GM18868 (cell line): ENCODE measurements around the gene RTP5.

ENCODE experiments used
- ATAC-seq: cut with Tn5 transposase; IDR thresholded peaks from one replicate; pipeline ENCODE4 v1.9.1; 2021; ENCODE audit warnings: mild to moderate bottlenecking, moderate library complexity; ENCODE audit not compliant: unreplicated experiment

The RTP5 gene

GRCh38 chr2:241843321-241844065 is 26.0 kb upstream of the RTP5 start:
- no peak for ATAC-seq

DNA sequence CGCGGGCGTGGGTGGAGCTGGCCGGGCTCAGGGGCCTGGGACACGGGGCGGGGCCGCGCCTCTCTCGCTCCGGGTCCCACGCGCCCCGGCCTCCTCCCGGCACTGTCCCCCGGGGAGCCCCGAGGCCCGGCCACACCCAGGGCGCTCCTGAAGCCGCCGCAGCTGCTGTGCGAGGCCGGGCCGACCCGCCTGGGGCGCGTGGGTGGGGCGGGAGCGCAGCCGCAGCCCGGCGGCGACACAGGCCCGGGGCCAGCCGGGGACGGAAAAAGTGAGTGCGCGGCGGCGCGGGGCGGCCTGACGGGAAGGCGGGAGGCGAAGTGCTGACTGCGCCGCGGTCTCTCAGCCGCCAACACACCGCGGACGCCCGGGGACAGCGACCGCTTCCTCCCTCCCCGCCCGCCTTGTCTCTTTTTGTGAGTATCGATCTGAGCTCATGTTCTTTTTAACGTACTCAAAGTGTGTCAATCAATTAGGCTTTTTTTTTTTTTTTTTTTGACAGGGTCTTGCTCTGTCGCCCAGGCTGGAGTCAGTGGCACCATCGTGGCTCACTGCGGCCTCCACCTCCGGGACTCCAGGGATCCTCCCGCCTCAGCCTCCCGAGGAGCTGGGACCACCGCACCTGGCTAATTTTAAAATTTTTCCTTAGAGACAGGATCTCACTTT is 25.3 kb upstream of the RTP5 start:
- ATAC-seq = peak; percentile 71

DNA sequence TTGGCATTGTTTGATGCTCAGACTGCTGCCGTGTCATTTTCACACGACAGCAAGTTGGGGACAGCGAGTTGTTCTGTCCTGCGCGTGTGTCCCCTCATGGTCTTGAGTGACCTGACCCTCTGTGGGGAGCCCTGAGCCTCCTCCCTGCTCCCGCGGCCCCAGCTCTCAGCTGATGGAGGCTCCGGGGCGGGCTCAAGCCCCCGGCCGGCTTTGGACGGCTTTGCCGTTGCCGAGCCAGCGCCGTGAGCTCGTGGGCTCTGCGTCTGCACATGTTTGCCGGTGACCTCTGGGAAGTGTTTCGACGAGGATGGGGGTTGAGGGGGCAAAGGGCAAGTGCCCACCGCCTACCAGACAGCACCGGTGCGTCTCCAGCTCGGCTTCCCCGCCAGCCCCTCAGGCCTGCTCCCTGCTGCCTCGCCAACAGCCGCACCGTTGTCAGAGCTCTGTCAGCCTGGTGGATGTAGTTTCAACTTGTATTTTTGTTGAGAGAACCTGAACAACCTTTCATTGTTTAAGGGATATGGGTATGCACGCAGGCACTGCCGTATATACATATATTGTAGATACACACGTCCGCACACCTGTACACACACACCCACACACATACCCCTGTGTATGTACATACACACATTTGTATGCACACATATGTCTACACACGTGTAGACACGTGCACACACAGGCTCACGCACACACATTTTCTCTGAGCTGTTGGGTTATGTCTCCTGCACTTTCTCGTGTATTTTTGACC is 24.5 kb upstream of the RTP5 start:
- no peak for ATAC-seq

DNA sequence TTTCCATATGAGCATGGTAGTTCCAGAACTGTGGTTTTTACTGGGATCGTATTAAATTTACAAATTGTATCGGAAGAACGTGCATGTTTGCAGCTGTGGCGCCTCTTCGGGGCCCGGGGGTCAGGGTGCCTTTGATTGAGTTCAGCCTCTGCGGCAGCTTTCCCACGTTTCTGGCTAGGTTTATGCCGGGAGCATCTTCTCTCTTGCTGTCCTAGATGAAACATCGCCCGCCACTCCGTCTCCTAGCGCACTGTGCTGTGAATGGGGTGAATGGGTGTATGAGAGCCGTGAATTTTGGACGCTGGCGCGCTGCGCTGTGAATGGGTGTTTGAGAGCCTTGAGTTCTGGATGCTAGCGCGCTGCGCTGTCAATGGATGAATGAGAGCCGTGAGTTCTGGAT is 23.1 kb upstream of the RTP5 start:
- ATAC-seq = no peak

DNA sequence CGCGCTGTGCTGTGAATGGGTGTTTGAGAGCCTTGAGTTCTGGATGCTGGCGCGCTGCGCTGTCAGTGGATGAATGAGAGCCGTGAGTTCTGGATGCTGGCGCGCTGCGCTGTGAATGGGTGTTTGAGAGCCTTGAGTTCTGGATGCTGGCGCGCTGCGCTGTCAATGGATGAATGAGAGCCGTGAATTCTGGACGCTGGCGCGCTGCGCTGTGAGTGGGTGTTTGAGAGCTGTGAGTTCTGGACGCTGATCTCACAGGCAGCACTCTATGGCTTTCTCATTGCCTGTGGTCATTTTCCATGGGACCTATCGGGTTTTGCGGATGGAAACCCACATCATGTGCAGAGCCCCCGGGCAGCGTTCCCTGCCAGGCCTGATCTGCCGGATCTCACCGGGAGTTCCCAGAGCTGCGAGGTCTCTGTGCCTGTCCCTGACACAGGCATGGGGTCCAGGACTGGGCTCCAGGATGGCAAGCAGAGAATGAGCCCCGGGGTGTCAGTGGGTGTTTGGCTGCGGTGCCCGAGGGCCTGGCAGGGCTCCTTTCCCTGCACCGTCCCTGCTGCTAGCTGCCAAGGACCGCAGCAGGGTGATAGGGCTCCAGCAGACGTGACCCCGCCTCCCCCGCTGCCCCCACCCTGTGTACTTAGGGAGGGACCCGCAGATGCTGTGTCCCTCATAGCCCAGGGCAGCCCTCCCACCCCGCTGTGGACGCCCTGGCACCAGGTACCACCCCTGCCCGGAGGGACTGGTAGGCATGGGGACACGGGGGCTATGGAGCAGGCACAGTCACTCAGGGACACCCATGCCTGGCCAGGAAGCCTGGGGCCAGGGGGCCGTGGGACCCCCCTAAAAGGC is 20.5 kb upstream of the RTP5 start:
- ATAC-seq = no peak

GRCh38 chr2:241849616-241850543 is 19.6 kb upstream of the RTP5 start:
- ATAC-seq = no peak

- ATAC-seq = no peak
Measured at GRCh38 chr2:241850544-241851324, 18.8 kb upstream of the RTP5 start.

GRCh38 chr2:241851325-241852115 is 18.0 kb upstream of the RTP5 start:
- ATAC-seq = no peak

DNA sequence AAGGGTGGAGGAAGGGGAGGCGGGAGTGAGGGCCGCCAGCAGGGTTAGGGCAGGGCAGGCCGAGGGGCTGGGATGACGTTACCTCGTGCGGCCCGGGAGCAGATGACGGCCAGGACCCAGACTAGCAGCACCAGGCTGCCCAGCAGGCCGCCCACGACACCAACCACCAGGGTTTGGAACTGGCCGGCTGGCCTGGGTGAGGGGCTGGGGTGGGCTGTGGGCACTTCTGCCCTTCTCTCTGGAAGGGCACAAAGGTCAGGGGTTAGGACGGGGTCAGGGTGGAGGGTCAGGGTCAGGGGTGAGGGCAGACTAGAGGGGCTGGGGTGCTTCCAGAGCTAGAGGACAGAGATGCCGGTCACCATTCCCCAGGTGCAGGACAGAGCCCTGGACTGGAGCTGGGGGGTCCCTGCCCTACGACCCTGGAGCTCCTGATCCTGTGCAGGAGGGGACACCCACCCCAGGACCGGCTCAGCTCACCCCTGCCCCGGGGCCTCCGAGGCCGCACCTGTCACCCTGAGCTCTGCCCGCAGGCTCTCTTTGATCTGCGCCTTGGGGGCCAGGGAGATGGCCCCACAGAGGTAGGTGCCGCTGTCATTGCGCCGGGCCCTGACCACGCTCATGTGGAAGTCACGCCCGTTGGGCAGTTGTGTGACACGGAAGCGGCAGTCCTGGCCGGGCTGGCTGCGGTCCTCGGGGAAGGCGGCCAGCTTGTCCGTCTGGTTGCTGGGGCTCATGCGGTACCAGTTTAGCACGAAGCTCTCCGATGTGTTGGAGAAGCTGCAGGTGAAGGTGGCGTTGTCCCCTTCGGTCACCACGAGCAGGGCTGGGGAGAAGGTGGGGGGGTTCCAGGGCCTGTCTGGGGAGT is 17.2 kb upstream of the RTP5 start:
- ATAC-seq = no peak

DNA sequence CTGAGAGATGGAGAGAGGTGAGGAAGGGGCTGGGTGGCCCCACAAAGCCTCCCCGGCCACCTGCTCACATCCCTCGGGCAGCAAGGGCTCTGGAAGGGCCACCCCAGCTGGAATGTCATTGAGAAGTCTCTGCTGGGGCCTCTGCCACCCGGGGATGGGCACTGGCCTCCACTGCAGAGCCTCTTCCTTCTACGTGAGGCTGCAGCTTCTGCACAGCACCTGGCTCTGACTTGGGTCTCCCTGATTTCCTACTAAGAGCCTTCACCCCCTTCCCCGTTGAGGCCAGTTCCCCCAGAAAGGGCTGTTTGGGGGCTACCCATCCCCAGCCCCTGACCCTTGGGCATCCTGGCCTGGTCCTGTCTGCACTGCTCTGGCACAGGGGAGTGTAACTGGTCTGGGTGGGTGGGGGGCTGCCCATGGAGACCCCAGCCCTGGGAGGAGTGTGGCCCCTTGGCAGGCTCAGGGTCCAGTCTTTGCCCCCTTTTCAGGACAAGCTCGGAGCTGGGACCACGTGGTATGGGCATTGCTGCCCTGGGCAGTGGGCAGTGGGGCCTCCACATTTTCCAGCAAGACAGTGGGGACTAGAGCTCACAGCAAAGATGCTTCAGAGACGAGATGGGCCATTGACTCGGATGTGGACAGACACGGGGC is 16.4 kb upstream of the RTP5 start:
- no peak for ATAC-seq

- no peak for ATAC-seq
Measured at GRCh38 chr2:241853651-241854341, 15.7 kb upstream of the RTP5 start.

GRCh38 chr2:241854342-241855244 is 14.9 kb upstream of the RTP5 start:
- no peak for ATAC-seq

GRCh38 chr2:241855245-241855887 is 14.2 kb upstream of the RTP5 start:
- no peak for ATAC-seq

- no peak for ATAC-seq
Measured at GRCh38 chr2:241855888-241856422, 13.6 kb upstream of the RTP5 start.
